ENCODE data around the gene SAMD4B. TPM values are rescaled to one million over a fixed set of nuclear protein-coding genes. Genes with fewer than 3 reads are reported as not detected.
A peak's percentile ranks its signal among the peaks of the same experiment; 100 is the strongest.

Gene SAMD4B
- total and polyA plus RNA-seq, 9 of the 15 experiments (the other 6 are each of a cell fraction or from before 2014, with no cell fraction given), result 3.4 to 90.5 (median 38.0) TPM

- TF ChIP-seq ZNF408 (CRISPR knock-in tag; IDR thresholded peaks at IDR 0.05; ENCODE audit: low read depth) (no peak), ARID3A (IDR thresholded peaks at IDR 0.05; ENCODE audit: borderline replicate concordance, low read depth, low read length) (no peak), E2F1 (CRISPR knock-in tag; IDR thresholded peaks at IDR 0.05) (no peak), E2F4 (CRISPR knock-in tag; IDR thresholded peaks at IDR 0.05; ENCODE audit: low read depth) (0 out of 2 replicates have a peak, but pooled peaks have one; percentile 53), BRD4 (IDR thresholded peaks at IDR 0.05) (no peak), HDGF (IDR thresholded peaks at IDR 0.05) (peak; percentile 99; the same call in 1 of the 2 replicates), RHOXF2B (CRISPR knock-in tag; conservative IDR thresholded peaks at IDR 0.05) (no peak), TCF3 (CRISPR knock-in tag; IDR thresholded peaks at IDR 0.05) (no peak), MCM2 (IDR thresholded peaks at IDR 0.05; ENCODE audit: low read depth) (no peak), TAL1 (IDR thresholded peaks at IDR 0.05) (peak; percentile 24; the same call in 1 of the 2 replicates), ZNF79 (CRISPR knock-in tag; IDR thresholded peaks at IDR 0.05; ENCODE audit: low read depth) (no peak), NUFIP1 (IDR thresholded peaks at IDR 0.05; ENCODE audit: partially characterized antibody) (no peak), ARID4B (CRISPR knock-in tag; IDR thresholded peaks at IDR 0.05) (no peak), MCM7 (IDR thresholded peaks at IDR 0.05) (peak in 1 of 2 experiments; percentile 77; a peak in 1 of 4 replicates), NFIC (IDR thresholded peaks at IDR 0.05) (peak; percentile 20; the same call in 1 of the 2 replicates), NKRF (IDR thresholded peaks at IDR 0.05; ENCODE audit: borderline replicate concordance) (peak; percentile 88), SRF (CRISPR knock-in tag; IDR thresholded peaks at IDR 0.05) (peak; percentile 52 to 88; a peak in 2 of 4 replicates), RUNX1 (IDR thresholded peaks at IDR 0.05; ENCODE audit: low read depth) (no peak)
These were observed 68.0 kb downstream of the SAMD4B start (continued) for GRCh38 chr19:39410017-39410830.

Measured in K562 (cell line).